H1 (cell line): Measurements from ENCODE around the gene ABHD17B. TPM values are rescaled to one million over a fixed set of nuclear protein-coding genes. Genes with fewer than 3 reads are reported as not detected.

Source experiments
- CTCF ChIA-PET: fragments of 300-600 bp; sonication (Branson Sonifier 250); formaldehyde crosslinking; loops from one replicate; lab custom pipeline; 2021; ENCODE audit not compliant: partially characterized antibody; lab: Charles Lee
- POLR2A ChIA-PET: fragments of 300-600 bp; sonication (Branson Sonifier 250); formaldehyde crosslinking; loops from one replicate; lab custom pipeline; 2021; ENCODE audit warnings: inconsistent platforms; ENCODE audit not compliant: partially characterized antibody; lab: Charles Lee
- DNase-seq, 2 experiments: peaks; one replicate each; pipeline versions ENCODE4 v3.0.0 to v3.0.0-alpha.2; 2010 to 2022; ENCODE audit warnings: low spot score in 2 of 2, low read depth in 1 of 2, mixed read lengths in 1 of 2
- FAIRE-seq: peaks from 2 replicates; lab custom pipeline; 2011; peaks lifted over from hg19 to GRCh38; lab: Jason Lieb, UNC
- H2AFZ ChIP-seq: 2 replicates; pipeline ENCODE4 v1.8.1; 2012; ENCODE audit warnings: low read length, inconsistent platforms
- H2AK5ac ChIP-seq: 2 replicates; pipeline ENCODE4 v1.6.1; 2013; ENCODE audit warnings: low read depth, low read length
- H2BK120ac ChIP-seq: replicated peaks from 2 replicates; pipeline ENCODE3; 2013; ENCODE audit warnings: low read depth, low read length, inconsistent platforms
- H2BK12ac ChIP-seq: 2 replicates; pipeline ENCODE4 v1.6.1; 2013; ENCODE audit warnings: low read depth, low read length
- H2BK15ac ChIP-seq: 2 replicates; pipeline ENCODE4 v1.6.1; 2013; ENCODE audit warnings: low read length
- H2BK20ac ChIP-seq: 2 replicates; pipeline ENCODE4 v1.6.1; 2013; ENCODE audit warnings: low read length
- H2BK5ac ChIP-seq: 2 replicates; pipeline ENCODE4 v1.6.1; 2013; ENCODE audit warnings: low read depth, low read length
- H3K14ac ChIP-seq: 2 replicates; pipeline ENCODE4 v1.6.1; 2013; ENCODE audit warnings: inconsistent platforms; ENCODE audit not compliant: insufficient read length
- H3K18ac ChIP-seq: 2 replicates; pipeline ENCODE4 v1.6.1; 2013; ENCODE audit warnings: low read length; ENCODE audit errors: extremely low read depth
- H3K23ac ChIP-seq: 2 replicates; pipeline ENCODE4 v1.6.1; 2013; ENCODE audit warnings: inconsistent platforms; ENCODE audit not compliant: insufficient read length
- H3K23me2 ChIP-seq: 2 replicates; pipeline ENCODE4 v1.6.1; 2013; ENCODE audit warnings: low read depth, low read length
- H3K27ac ChIP-seq: 2 replicates; pipeline ENCODE4 v1.6.1; 2011; ENCODE audit warnings: low read depth, low read length, inconsistent platforms
- H3K27me3 ChIP-seq, 4 experiments: replicated peaks in 1 of 4; 1 replicate in 1 of 4; 2 replicates in 3 of 4; pipeline versions ENCODE4 v1.6.1 to v1.8.1; 2011 to 2013; ENCODE audit warnings: low read length in 3 of 4, mild to moderate bottlenecking in 3 of 4, inconsistent platforms in 2 of 4, mixed read lengths in 2 of 4, moderate library complexity in 1 of 4; ENCODE audit not compliant: control insufficient read depth in 3 of 4, insufficient read depth in 3 of 4; ENCODE audit errors: extremely low read depth in 1 of 4
- H3K36me3 ChIP-seq, 4 experiments: 2 replicates each; pipeline versions ENCODE4 v1.6.1 to v1.8.1; 2011 to 2013; ENCODE audit warnings: mild to moderate bottlenecking in 4 of 4, low read length in 3 of 4, moderate library complexity in 2 of 4, control low read depth in 1 of 4, inconsistent platforms in 1 of 4; ENCODE audit not compliant: insufficient read depth in 4 of 4, control insufficient read depth in 2 of 4
- H3K4ac ChIP-seq: replicated peaks from 2 replicates; pipeline ENCODE3; 2013; ENCODE audit warnings: low read length, low read depth, mixed read lengths, inconsistent platforms; ENCODE audit not compliant: insufficient read length
- H3K4me1 ChIP-seq, 4 experiments: replicated peaks in 1 of 4; 1 replicate in 1 of 4; 2 replicates in 3 of 4; pipeline versions ENCODE4 v1.6.1 to v1.8.1; 2011 to 2013; ENCODE audit warnings: low read length in 3 of 4, inconsistent platforms in 2 of 4, mixed read lengths in 1 of 4; ENCODE audit not compliant: insufficient read depth in 4 of 4, control insufficient read depth in 3 of 4
- H3K4me2 ChIP-seq, 2 experiments: 2 replicates each; pipeline versions ENCODE4 v1.6.1 to v1.8.1; 2011 to 2013; ENCODE audit warnings: low read depth in 2 of 2, low read length in 2 of 2, control low read depth in 1 of 2, inconsistent platforms in 1 of 2, mild to moderate bottlenecking in 1 of 2; ENCODE audit not compliant: insufficient read depth in 1 of 2
- H3K4me3 ChIP-seq, 4 experiments: fragments of 200-600, 300-600 bp in 1 of 4; sonication (generic), shearing (Covaris generic), sonication (Bioruptor Twin) in 1 of 4; 2 replicates each; pipeline versions ENCODE4 v1.5.1 to v1.8.1; 2011 to 2016; ENCODE audit warnings: low read length in 4 of 4, low read depth in 3 of 4, control low read depth in 2 of 4, inconsistent platforms in 2 of 4, mild to moderate bottlenecking in 2 of 4, mixed read lengths in 1 of 4, moderate library complexity in 1 of 4; ENCODE audit not compliant: insufficient read depth in 2 of 4; ENCODE audit errors: extremely low read depth in 1 of 4
- H3K56ac ChIP-seq: replicated peaks from 2 replicates; pipeline ENCODE3; 2013; ENCODE audit warnings: low read depth, mild to moderate bottlenecking, mixed read lengths, low read length, inconsistent platforms; ENCODE audit not compliant: insufficient read length
- H3K79me1 ChIP-seq: 2 replicates; pipeline ENCODE4 v1.6.1; 2013; ENCODE audit warnings: low read depth, low read length, control low read depth
- H3K79me2 ChIP-seq, 2 experiments: 2 replicates each; pipeline versions ENCODE4 v1.6.1 to v1.8.1; 2012 to 2013; ENCODE audit warnings: low read length in 2 of 2, mild to moderate bottlenecking in 2 of 2, inconsistent platforms in 1 of 2; ENCODE audit not compliant: insufficient read depth in 2 of 2, control insufficient read depth in 1 of 2
- H3K9ac ChIP-seq, 4 experiments: replicated peaks in 1 of 4; 1 replicate in 1 of 4; 2 replicates in 3 of 4; pipeline versions ENCODE4 v1.6.1 to v1.8.1; 2011 to 2013; ENCODE audit warnings: low read depth in 3 of 4, low read length in 3 of 4, control low read depth in 2 of 4, mild to moderate bottlenecking in 2 of 4, moderate library complexity in 2 of 4, inconsistent platforms in 1 of 4; ENCODE audit errors: extremely low read depth in 1 of 4
- H3K9me3 ChIP-seq, 2 experiments: 2 replicates each; pipeline versions ENCODE4 v1.6.1 to v1.8.1; 2012 to 2013; ENCODE audit warnings: mild to moderate bottlenecking in 2 of 2, moderate library complexity in 2 of 2, control low read depth in 1 of 2, inconsistent platforms in 1 of 2, low read depth in 1 of 2, low read length in 1 of 2, mixed read lengths in 1 of 2; ENCODE audit not compliant: insufficient read depth in 2 of 2
- H4K20me1 ChIP-seq, 2 experiments: replicated peaks in 1 of 2; 2 replicates each; pipeline versions ENCODE3 to v1.8.1; 2011 to 2013; ENCODE audit warnings: inconsistent platforms in 2 of 2, low read length in 2 of 2, mild to moderate bottlenecking in 1 of 2; ENCODE audit not compliant: insufficient read depth in 2 of 2, control insufficient read depth in 1 of 2
- H4K5ac ChIP-seq: 2 replicates; pipeline ENCODE4 v1.6.1; 2013; ENCODE audit warnings: low read length, low read depth, mixed read lengths, inconsistent platforms; ENCODE audit not compliant: insufficient read length
- H4K8ac ChIP-seq: 2 replicates; pipeline ENCODE4 v1.8.0; 2013; ENCODE audit warnings: mild to moderate bottlenecking, moderate library complexity, low read length, inconsistent platforms; ENCODE audit not compliant: insufficient read depth; ENCODE audit errors: extremely low read depth
- H4K91ac ChIP-seq: replicated peaks from 2 replicates; pipeline ENCODE3; 2013; ENCODE audit warnings: low read length, mixed read lengths, inconsistent platforms; ENCODE audit not compliant: insufficient read length
- CTCF ChIP-seq, 3 experiments: IDR thresholded peaks; 1 replicate in 2 of 3; 2 replicates in 1 of 3; pipeline versions ENCODE4 v1.5.1 to v1.6.1; 2011; ENCODE audit warnings: low read length in 3 of 3, mild to moderate bottlenecking in 3 of 3, inconsistent platforms in 2 of 3, low read depth in 1 of 3, moderate library complexity in 1 of 3; ENCODE audit not compliant: insufficient read depth in 1 of 3; ENCODE audit errors: control extremely low read depth in 1 of 3
- RBBP5 ChIP-seq: IDR thresholded peaks from 2 replicates; pipeline ENCODE4 v1.7.1; 2012; ENCODE audit warnings: low read depth, mild to moderate bottlenecking, inconsistent platforms, low read length, moderate library complexity, borderline replicate concordance
- RXRA ChIP-seq: IDR thresholded peaks from 2 replicates; pipeline ENCODE4 v1.6.1; 2011; ENCODE audit warnings: low read depth, mild to moderate bottlenecking, low read length, moderate library complexity; ENCODE audit not compliant: insufficient read depth
- SIRT6 ChIP-seq: IDR thresholded peaks from one replicate; pipeline ENCODE4 v1.7.1; 2012; ENCODE audit warnings: low read length, inconsistent platforms
- SP1 ChIP-seq: IDR thresholded peaks from 2 replicates; pipeline ENCODE4 v1.6.1; 2011; ENCODE audit warnings: low read depth, low read length
- WGBS, 2 experiments: shearing (Covaris generic) in 1 of 2; methylation state at CpG; one replicate each; pipeline versions ENCODE4 v1.1.6 to v1.1.7; 2013 to 2015; ENCODE audit warnings: low lambda C conversion rate in 2 of 2, mixed read lengths in 2 of 2, inconsistent platforms in 1 of 2, low coverage in 1 of 2, missing lambda C conversion rate in 1 of 2; ENCODE audit not compliant: insufficient replicate concordance in 2 of 2, insufficient coverage in 1 of 2, insufficient read length in 1 of 2; ENCODE audit errors: extremely low coverage in 1 of 2, missing lambda C conversion rate in 1 of 2; 5-methylcytosine and 5-hydroxymethylcytosine counted together
- polyA plus RNA-seq, 7 experiments: library from polyadenylated mRNA; depleted of rRNA in 3 of 7; stranded (reverse) in 5 of 7; unstranded in 2 of 7; fragments of >200 nt in 5 of 7; fragments of 200-250 nt in 2 of 7; gene quantifications; 1 replicate in 5 of 7; 2 replicates in 1 of 7; 4 replicates in 1 of 7; pipeline versions ENCODE4 v1.2.1 to v1.2.3, GENCODE V29; 2011 to 2013; ENCODE audit warnings: missing spikeins in 2 of 7, mixed read lengths in 2 of 7
- total RNA-seq: library from RNA; stranded (reverse); fragmentation: NEBNext Ultra II Directional; extraction: Animal tissue kit (Norgen Biotek cat#: 25700); gene quantifications from 2 replicates; pipeline ENCODE4 v1.2.1, GENCODE V29; 2021
- TF ChIP-seq, protein P1 (sequence below): IDR thresholded peaks from 2 replicates; pipeline ENCODE4 v1.6.1; 2012; ENCODE audit warnings: low read length, inconsistent platforms

Gene ABHD17B
- total and polyA plus RNA-seq, 2 of the 8 experiments (the other 6 are each of a cell fraction or from before 2014, with no cell fraction given), result 37.2 to 60.8 TPM

DNA sequence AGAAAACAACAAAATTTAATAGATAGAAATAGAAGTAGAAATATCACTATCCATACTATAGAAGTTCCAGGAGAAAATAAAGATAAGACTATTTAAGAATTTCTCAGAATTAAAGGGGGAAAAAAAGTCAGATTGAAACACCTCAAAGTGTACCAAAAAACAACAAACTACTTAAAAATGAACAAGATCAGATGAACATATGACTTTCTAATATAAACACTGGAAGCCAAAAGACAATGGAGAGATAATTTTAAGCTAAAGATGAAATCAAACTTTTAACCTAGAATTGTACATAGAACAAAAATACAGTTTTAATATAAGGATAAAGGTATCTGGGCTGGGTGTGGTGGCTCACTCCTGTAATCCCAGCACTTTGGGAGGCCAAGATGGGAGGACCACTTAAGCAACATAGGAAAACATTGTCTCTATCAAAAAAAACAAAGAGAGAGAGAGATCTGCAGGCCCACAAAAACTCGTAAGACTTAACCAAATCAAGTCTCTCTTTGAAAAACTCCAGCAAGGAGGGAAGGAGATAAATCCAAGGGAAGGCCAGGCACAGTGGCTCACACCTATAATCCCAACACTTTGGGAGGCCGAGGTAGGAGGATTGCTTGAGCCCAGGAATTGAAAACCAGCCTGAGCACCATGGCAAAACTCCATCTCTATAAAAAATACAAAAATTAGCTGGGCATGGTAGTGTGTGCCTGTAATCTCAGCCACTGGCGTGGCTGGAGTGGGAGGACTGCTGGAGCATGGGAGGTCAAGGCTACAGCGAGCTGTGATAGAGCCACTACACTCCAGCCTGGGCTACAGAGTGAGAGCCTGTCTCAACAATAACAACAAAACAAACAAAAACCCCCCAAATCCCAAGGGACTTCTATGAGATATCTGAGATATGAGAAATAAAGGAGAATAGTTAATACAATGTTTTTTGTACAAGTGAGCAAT lies 32.4 kb downstream of the ABHD17B start:
- DNase-seq (no peak), FAIRE-seq (no peak)
- Histone ChIP-seq H3K9ac (no peak overlapping the region), H4K8ac (no peak overlapping the region), H2AFZ (no peak overlapping the region), H2AK5ac (no peak overlapping the region), H2BK12ac (no peak overlapping the region), H3K79me1 (no peaks in the 10 kb centered on the region), H3K36me3 (peaks cover 0 to 7% (median 6%) of the 10 kb centered on the region in 4 experiments; a peak in 4 of 8 replicates), H2BK5ac (no peak overlapping the region), H2BK15ac (no peak overlapping the region), H3K14ac (no peak overlapping the region), H2BK120ac (no peak overlapping the region), H4K20me1 (peaks cover 16 to 20% of the 10 kb centered on the region in 2 experiments), H3K27me3 (no peaks in the 10 kb centered on the region), H3K4me2 (no peak overlapping the region), H3K23ac (no peak overlapping the region), H3K4ac (no peak overlapping the region), H3K27ac (no peak overlapping the region), H4K91ac (no peak overlapping the region), H3K56ac (no peak overlapping the region), H4K5ac (no peak overlapping the region), H3K4me1 (no peaks in the 10 kb centered on the region; a peak in 2 of 7 replicates), H3K18ac (no peak overlapping the region), H3K9me3 (no peaks in the 10 kb centered on the region), H3K23me2 (no peaks in the 10 kb centered on the region), H3K79me2 (peaks cover 22 to 99% of the 10 kb centered on the region in 2 experiments; a peak in 3 of 4 replicates), H3K4me3 (no peak overlapping the region), H2BK20ac (no peak overlapping the region)
- 97% methylated on average over 4 of the region's 4 CpGs; no CpG with 5 or more reads in 1 of the 2 experiments for WGBS, 2 experiments
- CTCF ChIA-PET, result interaction anchor here (0.9 kb wide), 1 partner anchor 34 kb away, joined by 3 read pairs; no protein-coding TSS in a partner anchor
- POLR2A ChIA-PET, result interaction anchor here (0.6 to 1.5 kb wide), 5 partner anchors 9 to 34 kb away, joined by 3 to 4 read pairs (median 3); no protein-coding TSS in a partner anchor
- TF ChIP-seq RBBP5 (no peak), SIRT6 (no peak), SP1 (no peak), RXRA (no peak), CTCF (IDR thresholded peaks at IDR 0.05; ENCODE audit: control extremely low read depth in 1 of 3, insufficient read depth in 1 of 3, low read depth in 1 of 3, low read length in 3 of 3) (no peak)
- TF ChIP-seq, protein P1, sequence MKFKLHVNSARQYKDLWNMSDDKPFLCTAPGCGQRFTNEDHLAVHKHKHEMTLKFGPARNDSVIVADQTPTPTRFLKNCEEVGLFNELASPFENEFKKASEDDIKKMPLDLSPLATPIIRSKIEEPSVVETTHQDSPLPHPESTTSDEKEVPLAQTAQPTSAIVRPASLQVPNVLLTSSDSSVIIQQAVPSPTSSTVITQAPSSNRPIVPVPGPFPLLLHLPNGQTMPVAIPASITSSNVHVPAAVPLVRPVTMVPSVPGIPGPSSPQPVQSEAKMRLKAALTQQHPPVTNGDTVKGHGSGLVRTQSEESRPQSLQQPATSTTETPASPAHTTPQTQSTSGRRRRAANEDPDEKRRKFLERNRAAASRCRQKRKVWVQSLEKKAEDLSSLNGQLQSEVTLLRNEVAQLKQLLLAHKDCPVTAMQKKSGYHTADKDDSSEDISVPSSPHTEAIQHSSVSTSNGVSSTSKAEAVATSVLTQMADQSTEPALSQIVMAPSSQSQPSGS, result no peak
